MCF 10A (cell line): ENCODE results near the gene FBXO46. TPM values are rescaled to one million over a fixed set of nuclear protein-coding genes. Genes with fewer than 3 reads are reported as not detected.

Experiments used
- BruUV-seq: library from RNA; stranded (reverse); fragments of 400-500 nt; replicated peaks from 2 replicates; lab custom pipeline; 2021; lab: Mats Ljungman, UMichigan
- CTCF ChIA-PET: fragments of 300-600 bp; sonication (Branson Sonifier 250); formaldehyde crosslinking; extraction: SDS; loops from one replicate; lab custom pipeline; 2021; ENCODE audit warnings: antibody characterized with exemption, inconsistent platforms; lab: Yijun Ruan, JAX
- POLR2A ChIA-PET: fragments of 300-600, 350-650 bp; sonication (Branson Sonifier 250); formaldehyde crosslinking; extraction: SDS; loops from one replicate; lab custom pipeline; 2020; ENCODE audit warnings: antibody characterized with exemption, inconsistent platforms; lab: Yijun Ruan, JAX
- DNase-seq: peaks from one replicate; pipeline ENCODE4 v3.0.0-alpha.2; 2018; ENCODE audit not compliant: unreplicated experiment
- H3K27ac Mint-ChIP-seq: one replicate; pipeline ENCODE4 v1.8.0; 2022; ENCODE audit warnings: mild to moderate bottlenecking, low read depth, mixed read lengths; ENCODE audit not compliant: unreplicated experiment
- H3K27me3 Mint-ChIP-seq: one replicate; pipeline ENCODE4 v1.8.0; 2022; ENCODE audit warnings: mixed read lengths; ENCODE audit not compliant: insufficient read depth, unreplicated experiment
- H3K36me3 Mint-ChIP-seq: one replicate; pipeline ENCODE4 v1.8.0; 2022; ENCODE audit warnings: mild to moderate bottlenecking, moderate library complexity, mixed read lengths; ENCODE audit not compliant: insufficient read depth, unreplicated experiment
- H3K4me1 Mint-ChIP-seq: one replicate; pipeline ENCODE4 v1.8.0; 2022; ENCODE audit warnings: mixed read lengths; ENCODE audit not compliant: insufficient read depth, unreplicated experiment
- H3K4me3 Mint-ChIP-seq: one replicate; pipeline ENCODE4 v1.8.0; 2022; ENCODE audit warnings: mild to moderate bottlenecking, moderate library complexity, mixed read lengths; ENCODE audit not compliant: unreplicated experiment
- H3K9me3 Mint-ChIP-seq: one replicate; pipeline ENCODE4 v1.8.0; 2022; ENCODE audit warnings: mixed read lengths; ENCODE audit not compliant: unreplicated experiment
- intact Hi-C: fragments of 100-400 bp; cut with micrococcal nuclease; formaldehyde crosslinking; loops from 2 replicates; pipeline ENCODE4 v1.14.1; 2022
- total RNA-seq: library from RNA; stranded (reverse); gene quantifications from 2 replicates; pipeline ENCODE4 v1.2.3, GENCODE V29; 2022
- TF ChIP-seq, protein P1 (sequence below): fragments of 200-600 bp; IDR thresholded peaks from one replicate; pipeline ENCODE4 v1.8.0; 2022; ENCODE audit warnings: antibody characterized with exemption, mild to moderate bottlenecking; ENCODE audit not compliant: unreplicated experiment

Gene FBXO46
- total RNA-seq, 1 experiment from 2014 or later = 15.0 TPM

DNA sequence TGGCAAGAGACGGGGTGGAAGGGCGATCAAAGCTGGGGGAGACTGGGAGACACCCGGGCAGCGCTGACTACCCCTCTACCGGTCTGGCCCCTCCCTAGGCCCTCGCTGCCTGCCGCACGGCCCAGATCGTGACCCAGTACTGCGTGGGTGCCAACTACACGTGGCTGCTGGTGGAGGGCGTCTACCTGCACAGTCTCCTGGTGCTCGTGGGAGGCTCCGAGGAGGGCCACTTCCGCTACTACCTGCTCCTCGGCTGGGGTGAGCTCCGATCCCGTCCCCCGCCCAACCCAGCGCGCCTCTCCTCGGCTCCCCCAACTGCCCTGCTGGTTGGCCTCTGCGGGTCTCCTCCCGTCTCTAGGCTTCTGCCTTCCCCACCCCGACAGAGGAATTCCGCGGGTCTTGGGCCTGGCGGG, 53.8 kb downstream of the FBXO46 start:
- H3K27me3 Mint-ChIP-seq = no peaks in the 10 kb centered on the region
- H3K4me3 Mint-ChIP-seq = no peak overlapping the region
- no peak for DNase-seq
- POLR2A ChIA-PET = no interaction called here
- H3K36me3 Mint-ChIP-seq = no peaks in the 10 kb centered on the region
- CTCF ChIA-PET = interaction anchor here (0.6 to 0.8 kb wide), 4 partner anchors 11 to 38 kb away, joined by 3 read pairs; no protein-coding TSS in a partner anchor
- TF ChIP-seq, protein P1, sequence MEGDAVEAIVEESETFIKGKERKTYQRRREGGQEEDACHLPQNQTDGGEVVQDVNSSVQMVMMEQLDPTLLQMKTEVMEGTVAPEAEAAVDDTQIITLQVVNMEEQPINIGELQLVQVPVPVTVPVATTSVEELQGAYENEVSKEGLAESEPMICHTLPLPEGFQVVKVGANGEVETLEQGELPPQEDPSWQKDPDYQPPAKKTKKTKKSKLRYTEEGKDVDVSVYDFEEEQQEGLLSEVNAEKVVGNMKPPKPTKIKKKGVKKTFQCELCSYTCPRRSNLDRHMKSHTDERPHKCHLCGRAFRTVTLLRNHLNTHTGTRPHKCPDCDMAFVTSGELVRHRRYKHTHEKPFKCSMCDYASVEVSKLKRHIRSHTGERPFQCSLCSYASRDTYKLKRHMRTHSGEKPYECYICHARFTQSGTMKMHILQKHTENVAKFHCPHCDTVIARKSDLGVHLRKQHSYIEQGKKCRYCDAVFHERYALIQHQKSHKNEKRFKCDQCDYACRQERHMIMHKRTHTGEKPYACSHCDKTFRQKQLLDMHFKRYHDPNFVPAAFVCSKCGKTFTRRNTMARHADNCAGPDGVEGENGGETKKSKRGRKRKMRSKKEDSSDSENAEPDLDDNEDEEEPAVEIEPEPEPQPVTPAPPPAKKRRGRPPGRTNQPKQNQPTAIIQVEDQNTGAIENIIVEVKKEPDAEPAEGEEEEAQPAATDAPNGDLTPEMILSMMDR = no peak
- BruUV-seq = no TSS peak
- intact Hi-C loops = no loop called here
- H3K4me1 Mint-ChIP-seq = peaks cover 8% of the 10 kb centered on the region
- no peak overlapping the region for H3K27ac Mint-ChIP-seq
- H3K9me3 Mint-ChIP-seq = no peaks in the 10 kb centered on the region

DNA sequence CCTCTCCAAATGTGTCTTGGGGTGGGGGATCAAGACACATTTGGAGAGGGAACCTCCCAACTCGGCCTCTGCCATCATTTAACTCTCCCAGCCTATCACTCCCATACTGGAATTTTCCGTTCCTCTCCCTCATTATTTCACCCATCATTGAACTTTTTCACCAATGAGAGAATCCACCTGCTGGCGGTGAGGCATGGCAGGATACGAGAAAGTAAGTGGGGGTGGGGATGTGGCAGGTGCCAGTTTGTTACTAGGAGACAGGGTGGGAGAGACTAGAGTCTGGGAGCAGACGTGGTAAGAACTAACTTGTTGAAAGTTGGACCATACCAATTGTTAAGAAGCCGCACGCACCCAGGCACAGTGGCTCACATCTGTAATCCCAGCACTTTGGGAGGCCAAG, 55.8 kb downstream of the FBXO46 start:
- Mint-ChIP-seq H3K36me3 (no peaks in the 10 kb centered on the region), H3K4me3 (no peak overlapping the region), H3K4me1 (peaks cover 6% of the 10 kb centered on the region), H3K27ac (no peak overlapping the region), H3K27me3 (no peaks in the 10 kb centered on the region), H3K9me3 (no peaks in the 10 kb centered on the region)
- intact Hi-C loops = no loop called here
- ChIA-PET POLR2A (interaction anchor here (1.5 kb wide), 1 partner anchor 17 kb away, joined by 4 read pairs; the partner anchor contains the start of gene SNRPD2), CTCF (interaction anchor here (1.8 kb wide), 1 partner anchor 19 kb away, joined by 8 read pairs; no protein-coding TSS in a partner anchor)
- no TSS peak for BruUV-seq
- DNase-seq = no peak
- TF ChIP-seq, protein P1 = no peak

DNA sequence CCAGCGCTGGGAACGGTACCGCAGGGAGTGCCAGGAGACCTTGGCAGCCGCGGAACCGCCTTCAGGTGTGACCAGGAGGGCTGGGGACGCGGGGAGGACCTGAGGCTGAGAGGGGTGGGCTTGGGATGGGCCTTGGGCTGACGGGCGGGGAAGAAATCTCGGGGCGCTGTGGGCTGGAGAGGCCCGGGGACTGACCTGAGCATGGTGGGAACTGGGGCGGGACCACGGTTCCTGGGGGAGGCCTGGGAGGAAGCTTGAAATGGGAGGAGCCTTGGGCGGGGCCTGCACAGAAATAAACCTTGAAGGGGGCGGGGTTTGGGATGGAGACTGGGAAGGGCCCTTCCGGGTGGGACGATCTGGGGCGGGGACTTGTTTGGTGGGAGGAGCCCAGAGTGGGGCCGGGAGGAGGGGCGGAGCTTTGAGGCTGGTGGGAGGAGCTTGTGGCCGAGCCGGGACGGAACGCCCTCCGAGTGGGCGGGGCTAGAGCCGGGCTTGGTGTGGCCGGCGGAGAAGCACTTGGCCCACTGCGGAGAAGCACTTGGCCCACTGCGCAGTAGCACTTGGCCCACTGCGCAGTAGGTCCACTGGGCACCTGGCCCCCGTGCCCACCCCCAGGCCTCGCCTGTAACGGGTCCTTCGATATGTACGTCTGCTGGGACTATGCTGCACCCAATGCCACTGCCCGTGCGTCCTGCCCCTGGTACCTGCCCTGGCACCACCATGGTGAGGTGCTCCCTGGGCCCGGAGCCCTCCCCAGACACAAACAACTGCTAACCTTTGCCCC, 59.8 kb downstream of the FBXO46 start:
- no peak overlapping the region for H3K4me3 Mint-ChIP-seq

More for the DNA sequence above, 59.8 kb downstream of the FBXO46 start:
- no TSS peak for BruUV-seq
- ChIA-PET POLR2A (interaction anchor here (0.5 kb wide), 1 partner anchor 155 kb away, joined by 3 read pairs; no protein-coding TSS in a partner anchor), CTCF (interaction anchor here (1.1 kb wide), 1 partner anchor 29 kb away, joined by 3 read pairs; no protein-coding TSS in a partner anchor)
- DNase-seq = peak; percentile 49
- H3K27me3 Mint-ChIP-seq = peaks cover 19% of the 10 kb centered on the region
- TF ChIP-seq, protein P1 = no peak
- peaks cover 28% of the 10 kb centered on the region for H3K4me1 Mint-ChIP-seq
- H3K9me3 Mint-ChIP-seq = no peaks in the 10 kb centered on the region
- H3K36me3 Mint-ChIP-seq = peaks cover 5% of the 10 kb centered on the region
- intact Hi-C loops = no loop called here
- H3K27ac Mint-ChIP-seq = no peak overlapping the region
